Measurements from ENCODE around the gene SIGLEC1. TPM values are rescaled to one million over a fixed set of nuclear protein-coding genes. Genes with fewer than 3 reads are reported as not detected.

SIGLEC1 gene
- total RNA-seq, 4 donors from 2014 or later, result 0.61 to 3.0 (median 2.6) TPM

DNA sequence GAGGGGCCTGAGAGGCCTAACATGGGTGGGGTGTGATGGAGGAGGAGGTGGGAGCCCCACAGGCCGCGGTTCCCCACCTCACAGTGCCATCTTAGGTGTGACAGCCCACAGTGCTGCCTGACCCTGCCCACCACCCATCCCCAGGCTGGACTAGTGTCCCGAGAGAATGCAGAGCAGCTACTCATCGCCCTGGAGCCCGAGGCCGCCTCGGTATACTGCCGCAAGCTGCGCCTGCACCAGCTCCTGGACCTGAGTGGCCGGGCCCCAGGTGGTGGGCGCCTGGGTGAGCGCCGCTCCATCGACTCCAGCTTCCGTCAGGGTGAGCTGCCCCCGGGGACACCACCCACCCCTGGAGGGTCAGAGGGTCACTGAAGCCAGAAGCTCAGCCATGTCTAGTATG is 35.7 kb upstream of the SIGLEC1 start:
- TF ChIP-seq POLR2A (IDR thresholded peaks at IDR 0.05), result no peak
- TF ChIP-seq, protein P1, sequence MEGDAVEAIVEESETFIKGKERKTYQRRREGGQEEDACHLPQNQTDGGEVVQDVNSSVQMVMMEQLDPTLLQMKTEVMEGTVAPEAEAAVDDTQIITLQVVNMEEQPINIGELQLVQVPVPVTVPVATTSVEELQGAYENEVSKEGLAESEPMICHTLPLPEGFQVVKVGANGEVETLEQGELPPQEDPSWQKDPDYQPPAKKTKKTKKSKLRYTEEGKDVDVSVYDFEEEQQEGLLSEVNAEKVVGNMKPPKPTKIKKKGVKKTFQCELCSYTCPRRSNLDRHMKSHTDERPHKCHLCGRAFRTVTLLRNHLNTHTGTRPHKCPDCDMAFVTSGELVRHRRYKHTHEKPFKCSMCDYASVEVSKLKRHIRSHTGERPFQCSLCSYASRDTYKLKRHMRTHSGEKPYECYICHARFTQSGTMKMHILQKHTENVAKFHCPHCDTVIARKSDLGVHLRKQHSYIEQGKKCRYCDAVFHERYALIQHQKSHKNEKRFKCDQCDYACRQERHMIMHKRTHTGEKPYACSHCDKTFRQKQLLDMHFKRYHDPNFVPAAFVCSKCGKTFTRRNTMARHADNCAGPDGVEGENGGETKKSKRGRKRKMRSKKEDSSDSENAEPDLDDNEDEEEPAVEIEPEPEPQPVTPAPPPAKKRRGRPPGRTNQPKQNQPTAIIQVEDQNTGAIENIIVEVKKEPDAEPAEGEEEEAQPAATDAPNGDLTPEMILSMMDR (IDR thresholded peaks at IDR 0.05 in 4 of 5, conservative IDR thresholded peaks at IDR 0.05 in 1 of 5), result no peak
- intact Hi-C loops (cut with DNase I; ENCODE audit: low total_unique reads), result no loop called here
- ATAC-seq, result no peak
- DNase-seq, result no peak
- H3K4me1 ChIP-seq, result no peaks in the 10 kb centered on the region
- in situ Hi-C loops (cut with MboI; ENCODE audit: low sequenced_read_pairs in 4 of 4), result no loop called here
- H3K27ac ChIP-seq, result no peak overlapping the region
- H3K27me3 ChIP-seq, result peaks cover 8 to 29% (median 22%) of the 10 kb centered on the region in 3 donors
- no peaks in the 10 kb centered on the region for H3K9me3 ChIP-seq
- H3K36me3 ChIP-seq, result no peaks in the 10 kb centered on the region
- no peak overlapping the region for H3K4me3 ChIP-seq

DNA sequence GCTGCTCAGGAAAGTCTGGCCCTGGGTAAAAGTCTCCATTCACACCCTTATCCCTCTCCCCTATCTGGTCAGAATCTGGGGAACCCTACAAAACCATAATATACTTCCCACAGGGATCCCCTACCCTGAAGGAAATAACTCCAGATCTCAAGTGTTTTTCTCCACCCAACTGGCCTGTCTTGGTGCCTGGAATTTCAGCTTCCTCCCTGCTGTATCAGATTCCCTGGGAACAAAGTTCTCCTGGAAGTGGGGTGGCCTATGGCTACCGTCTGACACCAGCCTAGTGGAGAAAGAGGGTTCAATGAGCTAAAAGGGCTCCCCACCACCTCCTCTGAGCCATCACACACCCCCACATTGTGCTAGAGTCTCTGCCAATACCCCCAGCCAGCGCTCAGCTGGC is 35.1 kb upstream of the SIGLEC1 start:
- H3K4me1 ChIP-seq, result no peaks in the 10 kb centered on the region
- in situ Hi-C loops (cut with MboI; ENCODE audit: low sequenced_read_pairs in 4 of 4) (no loop called here), intact Hi-C loops (cut with DNase I; ENCODE audit: low total_unique reads) (no loop called here)
- no peak for ATAC-seq
- no peak for TF ChIP-seq POLR2A (IDR thresholded peaks at IDR 0.05)
- TF ChIP-seq, protein P1 (IDR thresholded peaks at IDR 0.05 in 4 of 5, conservative IDR thresholded peaks at IDR 0.05 in 1 of 5), result no peak
- H3K36me3 ChIP-seq, result no peaks in the 10 kb centered on the region
- no peaks in the 10 kb centered on the region for H3K9me3 ChIP-seq
- H3K27me3 ChIP-seq, result peaks cover 8 to 29% (median 22%) of the 10 kb centered on the region in 3 donors
- H3K4me3 ChIP-seq, result no peak overlapping the region
- H3K27ac ChIP-seq, result no peak overlapping the region
- DNase-seq, result no peak

DNA sequence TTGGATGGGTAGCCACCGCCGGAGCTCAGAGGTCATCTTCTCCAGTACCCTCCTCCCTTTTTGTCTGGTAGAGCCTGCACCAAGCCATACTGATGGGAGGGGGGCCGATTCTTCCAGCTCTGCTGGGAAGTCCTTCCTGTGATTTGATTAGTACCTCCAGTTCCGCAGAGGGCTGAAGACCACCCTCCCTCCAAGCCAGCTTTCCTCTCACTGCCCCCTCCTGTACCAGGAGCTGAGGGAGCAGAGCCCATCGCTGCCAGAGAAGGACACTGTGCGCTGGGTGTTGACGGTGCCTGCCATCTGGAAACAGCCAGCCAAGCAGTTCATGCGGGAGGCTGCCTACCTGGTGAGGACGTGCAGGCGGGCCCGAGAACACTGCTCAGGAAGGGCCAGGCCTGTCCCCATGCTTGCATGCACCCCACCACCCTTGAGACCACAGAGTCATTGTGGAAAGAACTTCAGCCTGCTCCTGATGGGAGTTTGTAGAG is 33.3 kb upstream of the SIGLEC1 start:
- TF ChIP-seq, protein P1 (IDR thresholded peaks at IDR 0.05 in 4 of 5, conservative IDR thresholded peaks at IDR 0.05 in 1 of 5), result no peak
- no peak for TF ChIP-seq POLR2A (IDR thresholded peaks at IDR 0.05)
- in situ Hi-C loops (cut with MboI; ENCODE audit: low sequenced_read_pairs in 4 of 4), result no loop called here
- H3K27me3 ChIP-seq, result peaks cover 6 to 22% (median 20%) of the 10 kb centered on the region in 3 donors
- DNase-seq (no peak), ATAC-seq (no peak)
- no peaks in the 10 kb centered on the region for H3K9me3 ChIP-seq
- intact Hi-C loops (cut with DNase I; ENCODE audit: low total_unique reads), result no loop called here
- no peaks in the 10 kb centered on the region for H3K36me3 ChIP-seq
- no peak overlapping the region for H3K4me3 ChIP-seq
- H3K27ac ChIP-seq, result no peak overlapping the region
- H3K4me1 ChIP-seq, result no peaks in the 10 kb centered on the region

DNA sequence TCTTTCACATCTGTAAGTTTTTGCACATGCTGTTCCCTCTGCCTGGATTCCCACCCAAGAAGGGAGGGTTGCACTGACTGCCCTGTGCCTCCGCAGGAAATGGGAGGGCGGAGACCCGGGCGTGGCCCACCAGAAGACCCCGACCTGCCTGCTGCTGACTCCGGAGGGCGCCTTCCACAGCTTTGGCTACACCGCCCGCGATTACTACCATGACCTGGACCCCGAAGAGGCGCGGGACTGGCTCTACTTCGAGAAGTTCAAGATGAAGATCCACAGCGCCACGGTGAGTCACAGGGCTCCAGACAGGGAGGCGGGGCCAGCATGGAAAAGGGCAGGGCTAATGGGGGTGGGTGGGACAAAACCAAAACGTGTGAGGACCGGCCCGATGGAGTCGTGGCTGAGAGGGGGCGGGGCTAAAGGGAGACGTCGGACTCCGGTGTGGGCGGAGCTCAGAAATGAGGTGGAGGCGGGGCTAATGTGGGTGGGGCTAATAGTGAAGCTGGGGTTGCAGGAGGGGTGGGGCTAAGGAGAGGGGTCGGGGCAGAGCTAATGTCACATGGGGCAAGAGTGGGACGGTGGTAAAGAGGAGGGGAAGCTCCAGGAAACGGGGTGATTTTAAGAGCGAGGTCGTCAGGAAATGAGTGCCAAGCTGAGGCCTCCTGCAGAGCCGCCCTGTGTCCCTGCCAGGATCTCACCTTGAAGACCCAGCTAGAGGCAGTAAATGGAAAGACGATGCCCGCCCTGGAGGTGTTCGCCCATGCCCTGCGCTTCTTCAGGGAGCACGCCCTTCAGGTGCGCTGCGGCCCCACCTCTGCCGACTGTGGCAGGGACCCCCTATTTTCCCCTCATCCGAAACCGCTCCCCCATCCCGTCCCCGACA is 32.6 kb upstream of the SIGLEC1 start:
- in situ Hi-C loops (cut with MboI; ENCODE audit: low sequenced_read_pairs in 4 of 4) (no loop called here), intact Hi-C loops (cut with DNase I; ENCODE audit: low total_unique reads) (no loop called here)
- Histone ChIP-seq H3K27ac (no peak overlapping the region), H3K36me3 (no peaks in the 10 kb centered on the region), H3K4me3 (no peak overlapping the region), H3K9me3 (no peaks in the 10 kb centered on the region), H3K27me3 (peaks cover 3 to 20% (median 13%) of the 10 kb centered on the region in 3 donors), H3K4me1 (no peaks in the 10 kb centered on the region)
- ATAC-seq, result no peak
- TF ChIP-seq, protein P1 (IDR thresholded peaks at IDR 0.05 in 4 of 5, conservative IDR thresholded peaks at IDR 0.05 in 1 of 5), result no peak
- no peak for TF ChIP-seq POLR2A (IDR thresholded peaks at IDR 0.05)
- peak in 1 of 2 donors; percentile 26 for DNase-seq
